ENCODE data around the gene DIO3. TPM values are rescaled to one million over a fixed set of nuclear protein-coding genes. Genes with fewer than 3 reads are reported as not detected.
"Not testable (repeated sequence)": the region's sequence is repeated elsewhere in the genome, so short reads cannot be mapped to it uniquely, and the experiment has no call there.

Gene DIO3
- total RNA-seq, 2 donors from 2014 or later = 24.2 to 60.5 TPM

- Mint-ChIP-seq H3K27me3 (ENCODE audit: insufficient read depth) (peaks cover 86% of the 10 kb centered on the region), H3K36me3 (ENCODE audit: low read depth) (peaks cover 3% of the 10 kb centered on the region), H3K27ac (no peak overlapping the region), H3K9me3 (peaks cover 14% of the 10 kb centered on the region), H3K4me1 (peaks cover 17% of the 10 kb centered on the region), H3K4me3 (peak overlapping the region; percentile 63)
- Histone ChIP-seq H3K36me3 (ENCODE audit: control insufficient read depth, insufficient read depth, low read length) (no peaks in the 10 kb centered on the region), H3K27me3 (ENCODE audit: control insufficient read depth, insufficient read depth, low read length, poor library complexity, severe bottlenecking) (peaks cover 69% of the 10 kb centered on the region), H3K4me3 (ENCODE audit: low read length) (peak overlapping the region; percentile 86), H3K9ac (ENCODE audit: extremely low read depth, low read length, poor library complexity, severe bottlenecking) (no peak overlapping the region), H3K9me3 (ENCODE audit: control insufficient read depth, low read length) (no peaks in the 10 kb centered on the region), H3K4me1 (ENCODE audit: control insufficient read depth, insufficient read depth, low read length) (no peaks in the 10 kb centered on the region), H3K27ac (ENCODE audit: low read depth, low read length) (no peak overlapping the region)
- DNase-seq = peak; percentile 81
- TF ChIP-seq, protein P1, sequence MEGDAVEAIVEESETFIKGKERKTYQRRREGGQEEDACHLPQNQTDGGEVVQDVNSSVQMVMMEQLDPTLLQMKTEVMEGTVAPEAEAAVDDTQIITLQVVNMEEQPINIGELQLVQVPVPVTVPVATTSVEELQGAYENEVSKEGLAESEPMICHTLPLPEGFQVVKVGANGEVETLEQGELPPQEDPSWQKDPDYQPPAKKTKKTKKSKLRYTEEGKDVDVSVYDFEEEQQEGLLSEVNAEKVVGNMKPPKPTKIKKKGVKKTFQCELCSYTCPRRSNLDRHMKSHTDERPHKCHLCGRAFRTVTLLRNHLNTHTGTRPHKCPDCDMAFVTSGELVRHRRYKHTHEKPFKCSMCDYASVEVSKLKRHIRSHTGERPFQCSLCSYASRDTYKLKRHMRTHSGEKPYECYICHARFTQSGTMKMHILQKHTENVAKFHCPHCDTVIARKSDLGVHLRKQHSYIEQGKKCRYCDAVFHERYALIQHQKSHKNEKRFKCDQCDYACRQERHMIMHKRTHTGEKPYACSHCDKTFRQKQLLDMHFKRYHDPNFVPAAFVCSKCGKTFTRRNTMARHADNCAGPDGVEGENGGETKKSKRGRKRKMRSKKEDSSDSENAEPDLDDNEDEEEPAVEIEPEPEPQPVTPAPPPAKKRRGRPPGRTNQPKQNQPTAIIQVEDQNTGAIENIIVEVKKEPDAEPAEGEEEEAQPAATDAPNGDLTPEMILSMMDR (conservative IDR thresholded peaks at IDR 0.05) = no peak
- 4% methylated on average over 19 to 51 of the region's 51 CpGs for WGBS, 2 experiments (ENCODE audit: insufficient coverage in 1 of 2, insufficient read length in 1 of 2)
Measured at GRCh38 chr14:101564819-101565698, 3.8 kb downstream of the DIO3 start.

DNA sequence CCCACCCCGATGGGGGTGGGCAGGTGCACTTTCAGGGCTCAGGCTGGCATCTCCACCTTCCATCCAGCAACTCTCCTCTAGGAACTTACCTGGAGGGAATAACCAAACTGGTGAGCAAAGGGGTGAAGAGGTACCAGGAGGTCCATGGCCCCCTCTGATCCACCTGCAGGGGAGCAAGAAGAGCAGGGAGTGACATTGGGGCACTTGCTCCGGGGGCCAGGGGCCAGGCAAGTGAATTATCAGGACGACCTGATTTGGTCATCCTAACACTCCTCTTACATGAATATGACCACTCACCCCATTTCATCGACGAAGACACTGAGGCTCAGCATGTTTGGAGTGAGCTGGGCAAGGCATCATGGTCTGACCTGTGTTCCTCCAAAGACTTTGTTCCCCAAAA lies 6.0 kb downstream of the DIO3 start:
- H3K27me3 ChIP-seq (ENCODE audit: control insufficient read depth, insufficient read depth, low read length, poor library complexity, severe bottlenecking) = peaks cover 68% of the 10 kb centered on the region
- Mint-ChIP-seq H3K27ac (no peak overlapping the region), H3K9me3 (peaks cover 4% of the 10 kb centered on the region), H3K4me3 (no peak overlapping the region), H3K4me1 (peaks cover 17% of the 10 kb centered on the region), H3K36me3 (ENCODE audit: low read depth) (no peaks in the 10 kb centered on the region), H3K27me3 (ENCODE audit: insufficient read depth) (peaks cover 87% of the 10 kb centered on the region)
- 85 to 98% methylated on average over 5 of the region's 5 CpGs for WGBS, 2 experiments (ENCODE audit: insufficient coverage in 1 of 2, insufficient read length in 1 of 2)
- no peaks in the 10 kb centered on the region for H3K9me3 ChIP-seq (ENCODE audit: control insufficient read depth, low read length)
- TF ChIP-seq, protein P1 (conservative IDR thresholded peaks at IDR 0.05) = no peak
- no peaks in the 10 kb centered on the region for H3K4me1 ChIP-seq (ENCODE audit: control insufficient read depth, insufficient read depth, low read length)
- no peaks in the 10 kb centered on the region for H3K36me3 ChIP-seq (ENCODE audit: control insufficient read depth, insufficient read depth, low read length)
- no peak for DNase-seq
- no peak overlapping the region for H3K9ac ChIP-seq (ENCODE audit: extremely low read depth, low read length, poor library complexity, severe bottlenecking)
- H3K4me3 ChIP-seq (ENCODE audit: low read length) = no peak overlapping the region
- no peak overlapping the region for H3K27ac ChIP-seq (ENCODE audit: low read depth, low read length)

GRCh38 chr14:101571004-101571403 lies 9.7 kb downstream of the DIO3 start:
- no peaks in the 10 kb centered on the region for H3K36me3 ChIP-seq (ENCODE audit: control insufficient read depth, insufficient read depth, low read length)
- no peak overlapping the region for H3K27ac Mint-ChIP-seq
- H3K36me3 Mint-ChIP-seq (ENCODE audit: low read depth) = no peaks in the 10 kb centered on the region
- no peak overlapping the region for H3K4me3 Mint-ChIP-seq
- no peaks in the 10 kb centered on the region for H3K4me1 ChIP-seq (ENCODE audit: control insufficient read depth, insufficient read depth, low read length)
- H3K27me3 ChIP-seq (ENCODE audit: control insufficient read depth, insufficient read depth, low read length, poor library complexity, severe bottlenecking) = peaks cover 45% of the 10 kb centered on the region
- H3K27ac ChIP-seq (ENCODE audit: low read depth, low read length) = no peak overlapping the region
- no peaks in the 10 kb centered on the region for H3K9me3 ChIP-seq (ENCODE audit: control insufficient read depth, low read length)
- no peak overlapping the region for H3K4me3 ChIP-seq (ENCODE audit: low read length)
- 73 to 85% methylated on average over 2 to 5 of the region's 5 CpGs for WGBS, 2 experiments (ENCODE audit: insufficient coverage in 1 of 2, insufficient read length in 1 of 2)
- peaks cover 68% of the 10 kb centered on the region for H3K27me3 Mint-ChIP-seq (ENCODE audit: insufficient read depth)
- no peaks in the 10 kb centered on the region for H3K4me1 Mint-ChIP-seq
- H3K9ac ChIP-seq (ENCODE audit: extremely low read depth, low read length, poor library complexity, severe bottlenecking) = no peak overlapping the region
- no peaks in the 10 kb centered on the region for H3K9me3 Mint-ChIP-seq
- TF ChIP-seq, protein P1 (conservative IDR thresholded peaks at IDR 0.05) = no peak
- DNase-seq = no peak

DNA sequence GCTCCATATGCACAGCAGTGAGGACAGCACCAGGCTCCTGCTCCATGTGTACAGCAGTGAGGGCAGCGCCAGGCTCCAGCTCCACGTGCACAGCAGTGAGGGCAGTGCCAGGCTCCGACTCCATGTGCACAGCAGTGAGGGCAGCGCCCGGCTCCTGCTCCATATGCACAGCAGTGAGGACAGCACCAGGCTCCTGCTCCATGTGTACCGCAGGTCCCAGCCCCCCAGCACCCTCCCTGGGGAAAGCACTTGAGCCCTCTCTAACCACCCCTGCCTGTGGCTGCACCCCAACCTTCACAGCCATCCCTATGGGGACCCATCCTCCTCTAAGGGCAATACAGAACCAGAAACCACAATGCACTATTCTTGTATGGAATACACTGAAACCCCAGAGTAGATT lies 11.2 kb downstream of the DIO3 start:
- H3K9me3 ChIP-seq (ENCODE audit: control insufficient read depth, low read length); H3K9ac ChIP-seq (ENCODE audit: extremely low read depth, low read length, poor library complexity, severe bottlenecking); H3K27ac ChIP-seq (ENCODE audit: low read depth, low read length); DNase-seq; H3K36me3 Mint-ChIP-seq (ENCODE audit: low read depth); H3K9me3 Mint-ChIP-seq; H3K36me3 ChIP-seq (ENCODE audit: control insufficient read depth, insufficient read depth, low read length); H3K4me1 Mint-ChIP-seq; H3K4me1 ChIP-seq (ENCODE audit: control insufficient read depth, insufficient read depth, low read length); H3K27ac Mint-ChIP-seq; H3K4me3 ChIP-seq (ENCODE audit: low read length); H3K4me3 Mint-ChIP-seq: not testable (repeated sequence)
- 92 to 95% methylated on average over 4 to 6 of the region's 6 CpGs for WGBS, 2 experiments (ENCODE audit: insufficient coverage in 1 of 2, insufficient read length in 1 of 2)
- peaks cover 30% of the 10 kb centered on the region for H3K27me3 ChIP-seq (ENCODE audit: control insufficient read depth, insufficient read depth, low read length, poor library complexity, severe bottlenecking)
- H3K27me3 Mint-ChIP-seq (ENCODE audit: insufficient read depth) = peaks cover 53% of the 10 kb centered on the region
